HepG2 (cell line): Measurements from ENCODE around the gene RBM26. TPM values are rescaled to one million over a fixed set of nuclear protein-coding genes. Genes with fewer than 3 reads are reported as not detected.

Experiments
- ATAC-seq: fragments of 200-7000 bp; cut with Tn5 transposase; 3 replicates; pipeline ENCODE4 v1.9.1; 2020; ENCODE audit warnings: mild to moderate bottlenecking, moderate library complexity
- BruUV-seq: library from RNA; stranded (reverse); fragments of 400-500 nt; replicated peaks from 2 replicates; lab custom pipeline; 2021; lab: Mats Ljungman, UMichigan
- CTCF ChIA-PET: fragments of 300-600 bp; formaldehyde crosslinking; extraction: SDS; loops from one replicate; lab custom pipeline; 2021; ENCODE audit warnings: low total read pairs, inconsistent platforms, low intra/inter-chr PET ratio; lab: Yijun Ruan, JAX
- POLR2A ChIA-PET: fragments of 350-600 bp; sonication (Branson Sonifier 250); formaldehyde crosslinking; loops from one replicate; lab custom pipeline; 2020; ENCODE audit warnings: antibody characterized with exemption, inconsistent platforms; lab: Yijun Ruan, JAX
- DNase-seq: peaks from one replicate; pipeline ENCODE4 v3.0.0-alpha.2; 2015; ENCODE audit warnings: low spot score
- FAIRE-seq: peaks from 3 replicates; lab custom pipeline; 2011; peaks lifted over from hg19 to GRCh38; lab: Jason Lieb, UNC
- H2AFZ ChIP-seq: one replicate; pipeline ENCODE4 v1.6.1; 2011; ENCODE audit warnings: low read length, inconsistent platforms
- H3K27ac ChIP-seq: fragments of 300-600 bp; 3 replicates; pipeline ENCODE4 v1.8.0; 2011; ENCODE audit warnings: mixed run types, mild to moderate bottlenecking, mixed read lengths, low read length, inconsistent platforms; ENCODE audit not compliant: insufficient read depth; ENCODE audit errors: extremely low read length
- H3K27me3 ChIP-seq, 2 experiments: fragments of 200-600 bp in 1 of 2; 2 replicates in 1 of 2; 3 replicates in 1 of 2; pipeline versions ENCODE4 v1.6.0 to v1.8.0; 2011; ENCODE audit warnings: low read length in 2 of 2, mild to moderate bottlenecking in 2 of 2, moderate library complexity in 2 of 2, inconsistent platforms in 1 of 2; ENCODE audit not compliant: insufficient read depth in 2 of 2, control insufficient read depth in 1 of 2
- H3K36me3 ChIP-seq, 2 experiments: fragments of 200-600 bp in 1 of 2; replicated peaks in 1 of 2; 2 replicates in 1 of 2; 3 replicates in 1 of 2; pipeline versions ENCODE4 v1.5.1 to v1.8.0; 2011; ENCODE audit warnings: low read length in 2 of 2, inconsistent platforms in 1 of 2; ENCODE audit not compliant: insufficient read depth in 2 of 2, control insufficient read depth in 1 of 2
- H3K4me1 ChIP-seq: 2 replicates; pipeline ENCODE4 v1.5.1; 2012; ENCODE audit warnings: low read length, inconsistent platforms; ENCODE audit not compliant: insufficient read depth
- H3K4me2 ChIP-seq: 2 replicates; pipeline ENCODE4 v1.6.0; 2011; ENCODE audit warnings: low read depth, low read length, inconsistent platforms
- H3K4me3 ChIP-seq, 3 experiments: fragments of 200-600 bp in 1 of 3; sonication (generic), shearing (Covaris generic) in 1 of 3; replicated peaks in 1 of 3; 2 replicates each; pipeline ENCODE4 v1.5.1; 2011 to 2016; ENCODE audit warnings: low read length in 3 of 3, inconsistent platforms in 2 of 3, low read depth in 2 of 3, mild to moderate bottlenecking in 2 of 3, control low read depth in 1 of 3, mixed read lengths in 1 of 3; ENCODE audit not compliant: insufficient read depth in 1 of 3
- H3K79me2 ChIP-seq: one replicate; pipeline ENCODE4 v1.6.1; 2011; ENCODE audit warnings: low read length, inconsistent platforms; ENCODE audit not compliant: insufficient read depth
- H3K9ac ChIP-seq: 2 replicates; pipeline ENCODE4 v1.6.0; 2011; ENCODE audit warnings: mild to moderate bottlenecking, low read depth, low read length, inconsistent platforms; ENCODE audit not compliant: insufficient read depth
- H3K9me3 ChIP-seq: 2 replicates; pipeline ENCODE4 v1.5.1; 2012; ENCODE audit warnings: mild to moderate bottlenecking, low read length
- H4K20me1 ChIP-seq: 2 replicates; pipeline ENCODE4 v1.6.0; 2011; ENCODE audit warnings: inconsistent platforms, mild to moderate bottlenecking, low read length, moderate library complexity; ENCODE audit not compliant: insufficient read depth
- GATA4 ChIP-seq: sonication (generic); IDR thresholded peaks from 2 replicates; pipeline ENCODE4 v1.6.1; 2016; ENCODE audit warnings: antibody characterized with exemption, low read depth, borderline replicate concordance
- HNRNPK ChIP-seq: fragments of 200-400 bp; formaldehyde crosslinking; IDR thresholded peaks from 2 replicates; pipeline ENCODE4 v1.6.1; 2018; ENCODE audit warnings: low read length, low read depth, moderate library complexity, mild to moderate bottlenecking; ENCODE audit not compliant: poor library complexity, severe bottlenecking
- KAT7 ChIP-seq: IDR thresholded peaks from 2 replicates; pipeline ENCODE4 v1.6.1; 2018; ENCODE audit warnings: borderline replicate concordance, missing compliant biosample characterization
- KDM4B ChIP-seq: sonication (generic); formaldehyde crosslinking; IDR thresholded peaks from 2 replicates; pipeline ENCODE4 v1.4.0; 2020; ENCODE audit warnings: missing genetic modification reagents
- KLF9 ChIP-seq: IDR thresholded peaks from 2 replicates; pipeline ENCODE4 v1.6.1; 2016; ENCODE audit warnings: low read depth
- MAFF ChIP-seq: IDR thresholded peaks from 2 replicates; pipeline ENCODE4 v1.6.1; 2011; ENCODE audit warnings: low read depth, low read length, improper control_type of control experiment
- MAFK ChIP-seq, 2 experiments: IDR thresholded peaks in 1 of 2; conservative IDR thresholded peaks in 1 of 2; 2 replicates each; pipeline ENCODE4 v1.6.1; 2011; ENCODE audit warnings: improper control_type of control experiment in 2 of 2, low read length in 2 of 2
- MEIS2 ChIP-seq: sonication (generic); formaldehyde crosslinking; IDR thresholded peaks from 2 replicates; pipeline ENCODE4 v1.9.0; 2021; ENCODE audit warnings: mild to moderate bottlenecking, missing genetic modification reagents
- PHF20 ChIP-seq: sonication (generic); formaldehyde crosslinking; IDR thresholded peaks from 2 replicates; pipeline ENCODE4 v1.5.0; 2020; ENCODE audit warnings: mild to moderate bottlenecking, missing genetic modification reagents
- ZFAT ChIP-seq: sonication (generic); formaldehyde crosslinking; conservative IDR thresholded peaks from 2 replicates; pipeline ENCODE4 v1.8.1; 2023; ENCODE audit warnings: missing genetic modification reagents, inconsistent platforms
- ZFX ChIP-seq: sonication (generic); formaldehyde crosslinking; IDR thresholded peaks from 2 replicates; pipeline ENCODE4 v1.4.0; 2020; ENCODE audit warnings: mild to moderate bottlenecking, low read depth, missing genetic modification reagents, moderate library complexity
- ZNF614 ChIP-seq: IDR thresholded peaks from 2 replicates; pipeline ENCODE4 v1.6.1; 2018; ENCODE audit warnings: missing biosample characterization, missing genetic modification reagents, inconsistent platforms, borderline replicate concordance
- ZSCAN22 ChIP-seq: sonication (generic); formaldehyde crosslinking; IDR thresholded peaks from 2 replicates; pipeline ENCODE4 v1.4.0; 2020; ENCODE audit warnings: mild to moderate bottlenecking, missing genetic modification reagents
- WGBS: methylation state at CpG from one replicate; pipeline ENCODE4 v1.1.6; 2017; ENCODE audit warnings: low lambda C conversion rate; 5-methylcytosine and 5-hydroxymethylcytosine counted together
- in situ Hi-C: cut with HindIII; loops from 2 replicates; pipeline ENCODE4 v1.10.0; 2017; ENCODE audit warnings: low pct_unique_long_range_greater_than_20kb; ENCODE audit not compliant: extremely low pct_ligation_motif_present
- intact Hi-C: fragments of 100-400 bp; cut with micrococcal nuclease; formaldehyde crosslinking; loops from one replicate; pipeline ENCODE4 v1.10.0; 2022; ENCODE audit not compliant: unreplicated experiment
- polyA plus RNA-seq, 8 experiments: library from polyadenylated mRNA; depleted of rRNA in 3 of 8; stranded (reverse) in 7 of 8; unstranded in 1 of 8; fragments of >200 nt; fragmentation: Illumina TruSeq in 4 of 8; extraction: Trizol in 4 of 8; gene quantifications; 2 replicates each; pipeline versions ENCODE4 v1.2.1 to v1.2.3, GENCODE V29; 2011 to 2016; ENCODE audit warnings: low read depth in 4 of 8, missing spikeins in 1 of 8, mixed read lengths in 1 of 8; ENCODE audit not compliant: insufficient read depth in 1 of 8
- total RNA-seq, 5 experiments: library from RNA; depleted of rRNA; stranded (reverse); fragments of >200 nt; fragmentation: Illumina TruSeq; extraction: Trizol; gene quantifications; 2 replicates each; pipeline ENCODE4 v1.2.3, GENCODE V29; 2016; ENCODE audit warnings: low read depth in 1 of 5
- TF ChIP-seq, protein P1 (sequence below): sonication (generic); formaldehyde crosslinking; IDR thresholded peaks from 2 replicates; pipeline ENCODE4 v1.8.0; 2022; ENCODE audit warnings: mild to moderate bottlenecking, missing genetic modification reagents
- TF ChIP-seq, protein P2 (sequence below), 2 experiments: fragments of 450-650 bp in 1 of 2; sonication (generic) in 1 of 2; formaldehyde crosslinking; IDR thresholded peaks; 2 replicates each; pipeline versions ENCODE4 v1.5.0 to v1.8.0; 2020 to 2022; ENCODE audit warnings: mild to moderate bottlenecking in 1 of 2, missing genetic modification reagents in 1 of 2
- TF ChIP-seq, protein P3 (sequence below): IDR thresholded peaks from 2 replicates; pipeline ENCODE4 v1.6.1; 2012; ENCODE audit warnings: inconsistent platforms
- TF ChIP-seq, protein P4 (sequence below): sonication (generic); formaldehyde crosslinking; IDR thresholded peaks from 2 replicates; pipeline ENCODE4 v1.4.0; 2020; ENCODE audit warnings: missing genetic modification reagents, low read depth, mild to moderate bottlenecking, borderline replicate concordance

Gene RBM26
- total and polyA plus RNA-seq, 2 of the 13 experiments (the other 11 are each of a cell fraction or from before 2014, with no cell fraction given) = 19.4 to 34.4 TPM

- DNase-seq = no peak
- no peak for FAIRE-seq
- Histone ChIP-seq H3K79me2 (peaks cover 26% of the 10 kb centered on the region), H3K27ac (no peak overlapping the region), H4K20me1 (peaks cover 8% of the 10 kb centered on the region; the same call in 1 of the 2 replicates), H3K27me3 (no peaks in the 10 kb centered on the region), H3K9ac (no peak overlapping the region), H2AFZ (no peak overlapping the region), H3K4me3 (no peak overlapping the region), H3K4me1 (no peaks in the 10 kb centered on the region), H3K4me2 (no peak overlapping the region), H3K9me3 (no peaks in the 10 kb centered on the region), H3K36me3 (peaks cover 6 to 37% of the 10 kb centered on the region in 2 experiments)
- no TSS peak for BruUV-seq
- 94% methylated on average over 2 of the region's 3 CpGs for WGBS
- TF ChIP-seq KLF9 (CRISPR knock-in tag) (no peak), MAFK (conservative IDR thresholded peaks at IDR 0.05 in 1 of 2, IDR thresholded peaks at IDR 0.05 in 1 of 2; ENCODE audit: low read length in 2 of 2) (peak in 1 of 2 experiments; percentile 43; a peak in 1 of 4 replicates), ZSCAN22 (CRISPR knock-in tag) (no peak), MAFF (0 out of 2 replicates have a peak, but pooled peaks have one; percentile 7), HNRNPK (no peak), ZNF614 (CRISPR knock-in tag) (no peak)
- ChIA-PET POLR2A (no interaction called here), CTCF (no interaction called here)
- intact Hi-C loops (no loop called here), in situ Hi-C loops (no loop called here)
- ATAC-seq = no peak
Measured at GRCh38 chr13:79376843-79377242, 29.2 kb downstream of the RBM26 start.

- no peak overlapping the region for H3K27ac ChIP-seq
- peaks cover 3% of the 10 kb centered on the region for H3K79me2 ChIP-seq
- H4K20me1 ChIP-seq = peaks cover 3% of the 10 kb centered on the region; the same call in 1 of the 2 replicates
- H3K4me1 ChIP-seq = no peaks in the 10 kb centered on the region
- H2AFZ ChIP-seq = no peak overlapping the region
- FAIRE-seq = no peak
- ATAC-seq = no peak; the same call in 2 of the 3 replicates
- H3K9ac ChIP-seq = no peak overlapping the region
- 97% methylated on average over 6 of the region's 6 CpGs for WGBS
- H3K4me3 ChIP-seq = no peak overlapping the region
- H3K4me2 ChIP-seq = no peak overlapping the region
- H3K9me3 ChIP-seq = no peaks in the 10 kb centered on the region
- intact Hi-C loops (no loop called here), in situ Hi-C loops (no loop called here)
- BruUV-seq = no TSS peak
- DNase-seq = no peak
- ChIA-PET POLR2A (no interaction called here), CTCF (no interaction called here)
- peaks cover 7 to 59% of the 10 kb centered on the region in 2 experiments for H3K36me3 ChIP-seq
- H3K27me3 ChIP-seq = no peaks in the 10 kb centered on the region
- TF ChIP-seq, protein P1, sequence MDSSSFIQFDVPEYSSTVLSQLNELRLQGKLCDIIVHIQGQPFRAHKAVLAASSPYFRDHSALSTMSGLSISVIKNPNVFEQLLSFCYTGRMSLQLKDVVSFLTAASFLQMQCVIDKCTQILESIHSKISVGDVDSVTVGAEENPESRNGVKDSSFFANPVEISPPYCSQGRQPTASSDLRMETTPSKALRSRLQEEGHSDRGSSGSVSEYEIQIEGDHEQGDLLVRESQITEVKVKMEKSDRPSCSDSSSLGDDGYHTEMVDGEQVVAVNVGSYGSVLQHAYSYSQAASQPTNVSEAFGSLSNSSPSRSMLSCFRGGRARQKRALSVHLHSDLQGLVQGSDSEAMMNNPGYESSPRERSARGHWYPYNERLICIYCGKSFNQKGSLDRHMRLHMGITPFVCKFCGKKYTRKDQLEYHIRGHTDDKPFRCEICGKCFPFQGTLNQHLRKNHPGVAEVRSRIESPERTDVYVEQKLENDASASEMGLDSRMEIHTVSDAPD (CRISPR knock-in tag) = no peak
- TF ChIP-seq MEIS2 (CRISPR knock-in tag) (no peak), GATA4 (no peak), KDM4B (CRISPR knock-in tag) (no peak), PHF20 (CRISPR knock-in tag) (no peak), KAT7 (CRISPR knock-in tag) (no peak), ZFAT (CRISPR knock-in tag) (no peak), ZFX (CRISPR knock-in tag) (no peak)
- TF ChIP-seq, protein P2, sequence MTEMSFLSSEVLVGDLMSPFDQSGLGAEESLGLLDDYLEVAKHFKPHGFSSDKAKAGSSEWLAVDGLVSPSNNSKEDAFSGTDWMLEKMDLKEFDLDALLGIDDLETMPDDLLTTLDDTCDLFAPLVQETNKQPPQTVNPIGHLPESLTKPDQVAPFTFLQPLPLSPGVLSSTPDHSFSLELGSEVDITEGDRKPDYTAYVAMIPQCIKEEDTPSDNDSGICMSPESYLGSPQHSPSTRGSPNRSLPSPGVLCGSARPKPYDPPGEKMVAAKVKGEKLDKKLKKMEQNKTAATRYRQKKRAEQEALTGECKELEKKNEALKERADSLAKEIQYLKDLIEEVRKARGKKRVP (CRISPR knock-in tag; IDR thresholded peaks at IDR 0.05) = no peak
- TF ChIP-seq, protein P3, sequence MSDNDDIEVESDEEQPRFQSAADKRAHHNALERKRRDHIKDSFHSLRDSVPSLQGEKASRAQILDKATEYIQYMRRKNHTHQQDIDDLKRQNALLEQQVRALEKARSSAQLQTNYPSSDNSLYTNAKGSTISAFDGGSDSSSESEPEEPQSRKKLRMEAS = no peak
- TF ChIP-seq, protein P4, sequence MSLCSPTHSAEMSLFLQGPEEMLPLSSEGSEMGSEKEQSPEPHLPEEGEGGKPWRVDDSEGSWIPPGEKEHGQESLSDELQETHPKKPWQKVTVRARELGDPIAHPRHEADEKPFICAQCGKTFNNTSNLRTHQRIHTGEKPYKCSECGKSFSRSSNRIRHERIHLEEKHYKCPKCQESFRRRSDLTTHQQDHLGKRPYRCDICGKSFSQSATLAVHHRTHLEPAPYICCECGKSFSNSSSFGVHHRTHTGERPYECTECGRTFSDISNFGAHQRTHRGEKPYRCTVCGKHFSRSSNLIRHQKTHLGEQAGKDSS (CRISPR knock-in tag) = no peak
Measured at GRCh38 chr13:79374578-79374977, 31.5 kb downstream of the RBM26 start.
